Choroid plexus epithelial cell (primary cell): ENCODE measurements around the gene NTN4.

Experiments used
- DNase-seq: peaks from one replicate; pipeline ENCODE4 v3.0.0-alpha.2; 2010; ENCODE audit warnings: low read depth
- H3K4me3 ChIP-seq: 2 replicates; pipeline ENCODE4 v1.5.1; 2011; ENCODE audit warnings: low read depth, mild to moderate bottlenecking, control low read depth, low read length, moderate library complexity
- TF ChIP-seq, protein P1 (sequence below): conservative IDR thresholded peaks from 2 replicates; pipeline ENCODE4 v1.5.1; 2011; ENCODE audit warnings: low read depth, mild to moderate bottlenecking, control low read depth, inconsistent platforms, low read length, moderate library complexity

NTN4 gene

DNA sequence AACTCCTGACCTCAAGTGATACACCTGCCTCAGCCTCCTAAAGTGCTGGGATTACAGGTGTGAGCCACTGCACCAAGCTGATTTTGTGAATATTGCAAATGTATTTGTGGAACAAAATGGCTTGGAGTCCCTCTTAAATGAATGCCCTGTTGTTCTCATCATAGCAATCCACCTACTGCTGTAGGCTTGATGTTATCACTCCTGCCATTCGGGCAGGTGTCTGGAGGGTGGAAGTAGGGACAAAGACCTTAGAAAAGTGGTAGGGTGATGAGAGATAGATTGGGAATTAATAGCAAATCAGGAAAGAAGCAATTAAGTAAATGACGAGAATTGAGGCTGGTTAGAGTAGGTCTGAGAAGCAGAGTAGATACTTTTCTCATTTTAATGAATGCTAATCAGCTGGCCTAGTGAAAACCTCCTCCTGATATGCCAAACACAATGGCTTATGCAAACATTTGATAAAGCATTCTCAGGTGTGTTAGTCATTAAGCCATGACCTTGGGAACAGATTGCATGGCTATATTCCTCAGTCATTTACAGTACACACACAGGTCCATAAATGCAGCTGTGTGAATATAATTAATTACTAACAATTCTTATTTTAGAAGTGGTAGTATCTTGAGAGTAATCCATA is 178.8 kb downstream of the NTN4 start:
- TF ChIP-seq, protein P1, sequence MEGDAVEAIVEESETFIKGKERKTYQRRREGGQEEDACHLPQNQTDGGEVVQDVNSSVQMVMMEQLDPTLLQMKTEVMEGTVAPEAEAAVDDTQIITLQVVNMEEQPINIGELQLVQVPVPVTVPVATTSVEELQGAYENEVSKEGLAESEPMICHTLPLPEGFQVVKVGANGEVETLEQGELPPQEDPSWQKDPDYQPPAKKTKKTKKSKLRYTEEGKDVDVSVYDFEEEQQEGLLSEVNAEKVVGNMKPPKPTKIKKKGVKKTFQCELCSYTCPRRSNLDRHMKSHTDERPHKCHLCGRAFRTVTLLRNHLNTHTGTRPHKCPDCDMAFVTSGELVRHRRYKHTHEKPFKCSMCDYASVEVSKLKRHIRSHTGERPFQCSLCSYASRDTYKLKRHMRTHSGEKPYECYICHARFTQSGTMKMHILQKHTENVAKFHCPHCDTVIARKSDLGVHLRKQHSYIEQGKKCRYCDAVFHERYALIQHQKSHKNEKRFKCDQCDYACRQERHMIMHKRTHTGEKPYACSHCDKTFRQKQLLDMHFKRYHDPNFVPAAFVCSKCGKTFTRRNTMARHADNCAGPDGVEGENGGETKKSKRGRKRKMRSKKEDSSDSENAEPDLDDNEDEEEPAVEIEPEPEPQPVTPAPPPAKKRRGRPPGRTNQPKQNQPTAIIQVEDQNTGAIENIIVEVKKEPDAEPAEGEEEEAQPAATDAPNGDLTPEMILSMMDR: no peak

DNA sequence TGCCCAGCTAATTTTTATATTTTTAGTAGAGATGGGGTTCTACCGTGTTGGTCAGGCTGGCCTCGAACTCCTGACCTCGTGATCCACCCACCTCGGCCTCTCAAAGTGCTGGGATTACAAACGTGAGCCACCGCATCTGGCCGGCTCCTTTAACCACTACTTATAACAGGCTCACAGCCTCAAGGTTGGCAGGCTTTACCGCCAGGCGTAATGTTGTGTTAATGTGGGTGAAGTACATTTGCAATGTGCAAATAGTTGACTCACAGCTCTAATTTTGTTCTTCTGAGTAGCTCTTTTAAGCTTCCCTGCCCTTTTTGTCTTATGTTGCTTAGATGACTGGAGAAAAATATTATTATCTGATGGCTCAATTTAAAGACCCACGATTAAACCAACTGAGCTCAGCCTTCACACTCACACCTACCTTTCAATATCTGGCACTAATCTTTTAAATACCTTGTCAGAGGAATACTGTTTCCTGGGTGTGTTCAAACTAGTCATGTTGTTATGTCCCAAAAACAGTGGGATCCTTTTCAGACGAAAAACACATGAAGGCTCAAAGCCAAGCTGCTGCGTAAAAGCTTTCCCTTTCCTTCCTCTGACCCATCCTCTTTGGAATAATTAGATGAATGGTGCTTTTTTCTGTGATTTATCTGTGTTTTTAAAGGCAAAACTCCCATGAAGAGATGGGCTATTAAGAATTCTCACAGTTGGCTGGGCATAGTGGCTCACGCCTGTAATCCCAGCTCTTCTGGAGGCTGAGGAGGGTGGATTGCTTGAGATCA is 182.1 kb downstream of the NTN4 start:
- TF ChIP-seq, protein P1: no peak
- no peak overlapping the region for H3K4me3 ChIP-seq
- DNase-seq: peak; percentile 24

More for the DNA sequence above, 178.8 kb downstream of the NTN4 start:
- no peak overlapping the region for H3K4me3 ChIP-seq
- no peak for DNase-seq
